HCT116 (cell line): ENCODE data around the gene S1PR2. TPM values are rescaled to one million over a fixed set of nuclear protein-coding genes. Genes with fewer than 3 reads are reported as not detected.

ENCODE experiments used
- ATAC-seq: fragments of 200-7000 bp; cut with Tn5 transposase; 2 replicates; pipeline ENCODE4 v1.9.1; 2020; ENCODE audit warnings: mild to moderate bottlenecking, moderate library complexity
- BruUV-seq: library from RNA; stranded (reverse); fragments of 400-500 nt; replicated peaks from 2 replicates; lab custom pipeline; 2021; lab: Mats Ljungman, UMichigan
- CTCF ChIA-PET: fragments of 300-600 bp; sonication (Branson Sonifier 250); formaldehyde crosslinking; loops from one replicate; lab custom pipeline; 2021; ENCODE audit warnings: antibody characterized with exemption; lab: Charles Lee
- POLR2A ChIA-PET: fragments of 300-600, 350-600 bp; sonication (Branson Sonifier 250); formaldehyde crosslinking; loops from one replicate; lab custom pipeline; 2021; ENCODE audit warnings: antibody characterized with exemption; lab: Charles Lee
- RAD21 ChIA-PET, 2 experiments: fragments of 300-600 bp; sonication (Branson Sonifier 250); formaldehyde crosslinking; loops; one replicate each; lab custom pipeline; 2023; ENCODE audit warnings: low total read pairs in 2 of 2; ENCODE audit not compliant: uncharacterized antibody in 2 of 2, unreplicated experiment in 2 of 2, low non-redundant PET in 1 of 2; lab: Charles Lee
- DNase-seq: peaks from one replicate; pipeline ENCODE4 v3.0.0-alpha.2; 2010; ENCODE audit warnings: low read depth, low spot score
- H2AFZ ChIP-seq: fragments of 200-600 bp; shearing (Covaris generic), sonication (generic); 2 replicates; pipeline ENCODE4 v1.6.1; 2017; ENCODE audit warnings: low read depth, mixed run types, mixed read lengths, antibody characterized with exemption, low read length; ENCODE audit not compliant: poor library complexity, severe bottlenecking
- H3K27ac ChIP-seq: 2 replicates; pipeline ENCODE4 v1.5.1; 2012; ENCODE audit warnings: low read depth, low read length
- H3K27me3 ChIP-seq: fragments of 200-600 bp; sonication (generic); 2 replicates; pipeline ENCODE4 v1.6.1; 2016; ENCODE audit warnings: mixed run types, low read length, mixed read lengths; ENCODE audit not compliant: insufficient read depth
- H3K36me3 ChIP-seq, 2 experiments: fragments of 200-500 bp in 1 of 2; fragments of 200-600 bp in 1 of 2; sonication (Bioruptor generic) in 1 of 2; sonication (generic) in 1 of 2; 2 replicates each; pipeline versions ENCODE4 v1.5.1 to v1.6.1; 2014 to 2016; ENCODE audit warnings: low read length in 2 of 2, inconsistent platforms in 1 of 2, mixed read lengths in 1 of 2, mixed run types in 1 of 2; ENCODE audit not compliant: insufficient read depth in 2 of 2, control insufficient read depth in 1 of 2
- H3K4me1 ChIP-seq, 2 experiments: fragments of 200-600 bp in 1 of 2; sonication (generic) in 1 of 2; 2 replicates each; pipeline versions ENCODE4 v1.5.1 to v1.6.1; 2012 to 2017; ENCODE audit warnings: low read length in 2 of 2, inconsistent platforms in 1 of 2, mild to moderate bottlenecking in 1 of 2, mixed read lengths in 1 of 2, mixed run types in 1 of 2, moderate library complexity in 1 of 2; ENCODE audit not compliant: insufficient read depth in 2 of 2, control insufficient read depth in 1 of 2
- H3K4me2 ChIP-seq: fragments of 200-600 bp; sonication (generic); 2 replicates; pipeline ENCODE4 v1.6.1; 2017; ENCODE audit warnings: mixed run types, low read length, mixed read lengths
- H3K4me3 ChIP-seq, 2 experiments: fragments of 200-600 bp in 1 of 2; sonication (generic) in 1 of 2; replicated peaks in 1 of 2; 2 replicates each; pipeline ENCODE4 v1.5.1; 2011 to 2016; ENCODE audit warnings: low read length in 2 of 2, control low read depth in 1 of 2, low read depth in 1 of 2, mild to moderate bottlenecking in 1 of 2, mixed read lengths in 1 of 2, mixed run types in 1 of 2
- H3K79me2 ChIP-seq: fragments of 200-600 bp; sonication (generic); 2 replicates; pipeline ENCODE4 v1.6.1; 2017; ENCODE audit warnings: mild to moderate bottlenecking, mixed run types, low read length, moderate library complexity, mixed read lengths; ENCODE audit not compliant: insufficient read depth
- H3K9ac ChIP-seq: fragments of 200-600 bp; sonication (generic); 2 replicates; pipeline ENCODE4 v1.6.1; 2016; ENCODE audit warnings: low read length, mixed read lengths
- H3K9me2 ChIP-seq: fragments of 200-600 bp; sonication (generic), shearing (Covaris generic); 2 replicates; pipeline ENCODE4 v1.6.1; 2017; ENCODE audit warnings: mixed run types, mild to moderate bottlenecking, moderate library complexity; ENCODE audit not compliant: insufficient read depth
- H3K9me3 ChIP-seq, 2 experiments: fragments of 200-500 bp in 1 of 2; fragments of 200-600 bp in 1 of 2; sonication (Bioruptor generic) in 1 of 2; sonication (generic) in 1 of 2; 2 replicates each; pipeline ENCODE4 v1.6.1; 2014 to 2017; ENCODE audit warnings: low read length in 2 of 2, mixed read lengths in 2 of 2, inconsistent platforms in 1 of 2, low read depth in 1 of 2, mild to moderate bottlenecking in 1 of 2, mixed run types in 1 of 2, moderate library complexity in 1 of 2; ENCODE audit not compliant: control insufficient read depth in 1 of 2, insufficient read depth in 1 of 2
- H4K20me1 ChIP-seq: fragments of 200-600 bp; sonication (generic), shearing (Covaris generic); 2 replicates; pipeline ENCODE4 v1.6.1; 2017; ENCODE audit warnings: mixed run types, mild to moderate bottlenecking, moderate library complexity; ENCODE audit not compliant: insufficient read depth
- CBX3 ChIP-seq: IDR thresholded peaks from 2 replicates; pipeline ENCODE4 v1.6.1; 2012; ENCODE audit warnings: low read depth
- ELF1 ChIP-seq: IDR thresholded peaks from 2 replicates; pipeline ENCODE4 v1.6.1; 2012; ENCODE audit warnings: low read depth, borderline replicate concordance
- FOSL1 ChIP-seq: IDR thresholded peaks from 2 replicates; pipeline ENCODE4 v1.6.1; 2012; ENCODE audit warnings: low read depth
- JUND ChIP-seq: IDR thresholded peaks from 2 replicates; pipeline ENCODE4 v1.6.1; 2012
- POLR2A ChIP-seq: IDR thresholded peaks from 2 replicates; pipeline ENCODE4 v1.7.0; 2011; ENCODE audit warnings: borderline replicate concordance; ENCODE audit not compliant: insufficient read depth, insufficient read length; ENCODE audit errors: extremely low read depth
- POLR2AphosphoS5 ChIP-seq: IDR thresholded peaks from 2 replicates; pipeline ENCODE4 v1.6.1; 2011; ENCODE audit warnings: mild to moderate bottlenecking, low read depth, low read length, moderate library complexity
- RAD21 ChIP-seq: IDR thresholded peaks from 2 replicates; pipeline ENCODE4 v1.6.1; 2012; ENCODE audit warnings: low read depth, mild to moderate bottlenecking
- SIN3A ChIP-seq: IDR thresholded peaks from 2 replicates; pipeline ENCODE4 v1.6.1; 2012; ENCODE audit warnings: low read depth
- SP1 ChIP-seq: IDR thresholded peaks from 2 replicates; pipeline ENCODE4 v1.6.1; 2012; ENCODE audit warnings: low read depth
- TCF7L2 ChIP-seq: IDR thresholded peaks from 2 replicates; pipeline ENCODE4 v1.7.0; 2011; ENCODE audit warnings: borderline replicate concordance, inconsistent platforms; ENCODE audit not compliant: insufficient read depth, insufficient read length; ENCODE audit errors: extremely low read depth
- YY1 ChIP-seq: IDR thresholded peaks from 2 replicates; pipeline ENCODE4 v1.6.1; 2011; ENCODE audit warnings: low read length, low read depth, moderate library complexity, mild to moderate bottlenecking; ENCODE audit not compliant: insufficient replicate concordance; ENCODE audit errors: extremely low read depth
- intact Hi-C: fragments of 100-400 bp; cut with micrococcal nuclease; formaldehyde crosslinking; loops from 2 replicates; pipeline ENCODE4 v1.10.0; 2022
- total RNA-seq: library from RNA; stranded (reverse); gene quantifications from one replicate; pipeline ENCODE4 v1.2.1, GENCODE V29; 2021; ENCODE audit not compliant: unreplicated experiment
- TF ChIP-seq, protein P1 (sequence below): IDR thresholded peaks from 2 replicates; pipeline ENCODE4 v1.6.1; 2012; ENCODE audit warnings: low read depth
- TF ChIP-seq, protein P2 (sequence below): IDR thresholded peaks from 2 replicates; pipeline ENCODE4 v1.6.1; 2012

The S1PR2 gene
- total RNA-seq, 1 experiment from 2014 or later: 6.1 TPM

DNA sequence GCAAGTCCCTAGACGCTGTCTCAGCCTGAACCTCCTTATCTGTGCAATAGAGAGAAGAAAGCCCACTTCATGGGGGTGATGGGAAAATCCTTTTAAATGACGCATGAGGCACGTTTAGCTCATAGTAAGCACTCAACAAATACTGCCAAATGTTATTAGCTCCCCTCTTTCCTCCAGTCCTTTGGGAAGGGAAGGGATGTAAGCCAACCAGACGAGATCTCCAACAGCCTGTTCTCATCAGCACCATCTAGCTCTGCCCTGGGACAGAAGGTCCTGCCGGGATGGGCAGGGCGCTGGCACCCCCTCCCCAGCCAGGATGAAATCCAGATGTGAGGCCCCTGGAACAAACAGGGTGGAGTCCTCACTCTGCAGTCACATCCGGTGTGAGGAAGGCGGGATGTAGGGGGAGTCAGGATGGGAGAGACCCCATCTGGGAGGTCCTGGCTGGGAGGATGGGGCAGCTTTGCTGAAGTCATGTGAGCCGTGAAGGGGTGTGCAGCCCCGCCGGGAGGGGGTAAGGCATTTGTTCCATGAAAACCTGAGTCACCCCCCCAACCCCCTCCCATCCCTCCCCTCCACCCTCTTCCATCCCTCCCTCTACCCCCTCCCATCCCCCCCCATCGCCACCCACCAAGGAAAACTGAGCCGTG, 4.6 kb downstream of the S1PR2 start:
- Histone ChIP-seq H3K9me3 (no peaks in the 10 kb centered on the region), H3K4me2 (no peak overlapping the region), H3K27ac (no peak overlapping the region), H3K27me3 (no peaks in the 10 kb centered on the region), H3K4me3 (no peak overlapping the region), H3K9ac (no peak overlapping the region), H3K79me2 (peaks cover 6% of the 10 kb centered on the region; the same call in 1 of the 2 replicates), H2AFZ (no peak overlapping the region), H3K9me2 (no peaks in the 10 kb centered on the region), H4K20me1 (no peaks in the 10 kb centered on the region), H3K4me1 (peaks cover under 1 to 16% of the 10 kb centered on the region in 2 experiments; a peak in 3 of 4 replicates), H3K36me3 (no peaks in the 10 kb centered on the region)
- no peak for DNase-seq
- intact Hi-C loops: no loop called here
- TF ChIP-seq POLR2AphosphoS5 (no peak), YY1 (no peak), SIN3A (no peak), SP1 (no peak), TCF7L2 (no peak), ELF1 (no peak), CBX3 (no peak), POLR2A (no peak), JUND (no peak), RAD21 (no peak), FOSL1 (no peak)
- TF ChIP-seq, protein P1, sequence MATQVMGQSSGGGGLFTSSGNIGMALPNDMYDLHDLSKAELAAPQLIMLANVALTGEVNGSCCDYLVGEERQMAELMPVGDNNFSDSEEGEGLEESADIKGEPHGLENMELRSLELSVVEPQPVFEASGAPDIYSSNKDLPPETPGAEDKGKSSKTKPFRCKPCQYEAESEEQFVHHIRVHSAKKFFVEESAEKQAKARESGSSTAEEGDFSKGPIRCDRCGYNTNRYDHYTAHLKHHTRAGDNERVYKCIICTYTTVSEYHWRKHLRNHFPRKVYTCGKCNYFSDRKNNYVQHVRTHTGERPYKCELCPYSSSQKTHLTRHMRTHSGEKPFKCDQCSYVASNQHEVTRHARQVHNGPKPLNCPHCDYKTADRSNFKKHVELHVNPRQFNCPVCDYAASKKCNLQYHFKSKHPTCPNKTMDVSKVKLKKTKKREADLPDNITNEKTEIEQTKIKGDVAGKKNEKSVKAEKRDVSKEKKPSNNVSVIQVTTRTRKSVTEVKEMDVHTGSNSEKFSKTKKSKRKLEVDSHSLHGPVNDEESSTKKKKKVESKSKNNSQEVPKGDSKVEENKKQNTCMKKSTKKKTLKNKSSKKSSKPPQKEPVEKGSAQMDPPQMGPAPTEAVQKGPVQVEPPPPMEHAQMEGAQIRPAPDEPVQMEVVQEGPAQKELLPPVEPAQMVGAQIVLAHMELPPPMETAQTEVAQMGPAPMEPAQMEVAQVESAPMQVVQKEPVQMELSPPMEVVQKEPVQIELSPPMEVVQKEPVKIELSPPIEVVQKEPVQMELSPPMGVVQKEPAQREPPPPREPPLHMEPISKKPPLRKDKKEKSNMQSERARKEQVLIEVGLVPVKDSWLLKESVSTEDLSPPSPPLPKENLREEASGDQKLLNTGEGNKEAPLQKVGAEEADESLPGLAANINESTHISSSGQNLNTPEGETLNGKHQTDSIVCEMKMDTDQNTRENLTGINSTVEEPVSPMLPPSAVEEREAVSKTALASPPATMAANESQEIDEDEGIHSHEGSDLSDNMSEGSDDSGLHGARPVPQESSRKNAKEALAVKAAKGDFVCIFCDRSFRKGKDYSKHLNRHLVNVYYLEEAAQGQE: no peak
- TF ChIP-seq, protein P2, sequence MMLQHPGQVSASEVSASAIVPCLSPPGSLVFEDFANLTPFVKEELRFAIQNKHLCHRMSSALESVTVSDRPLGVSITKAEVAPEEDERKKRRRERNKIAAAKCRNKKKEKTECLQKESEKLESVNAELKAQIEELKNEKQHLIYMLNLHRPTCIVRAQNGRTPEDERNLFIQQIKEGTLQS: no peak
- ChIA-PET POLR2A (no interaction called here), RAD21 (interaction anchor here in 1 of 2 experiments (0.6 kb wide), 2 partner anchors 15 to 32 kb away, joined by 3 to 5 read pairs; partner anchors contain the start of gene DNMT1), CTCF (interaction anchor here (0.7 kb wide), 1 partner anchor 24 kb away, joined by 4 read pairs; no protein-coding TSS in a partner anchor)
- BruUV-seq: no TSS peak
- no peak for ATAC-seq
